ENCODE results near the gene ADAMTSL1. TPM values are rescaled to one million over a fixed set of nuclear protein-coding genes. Genes with fewer than 3 reads are reported as not detected.

The ADAMTSL1 gene
- total and polyA plus RNA-seq, 2 donors (not counting 3 experiments of a cell fraction or from before 2014, with no cell fraction given), result 15.0 to 18.4 TPM

GRCh38 chr9:18896531-18897179 lies 422.7 kb downstream of the ADAMTSL1 start:
- BruUV-seq (replicated peaks), result no TSS peak
- CTCF ChIA-PET, result no interaction called here

GRCh38 chr9:18903450-18903849 lies 429.5 kb downstream of the ADAMTSL1 start:
- dilution Hi-C loops (cut with MboI; ENCODE audit: extremely low pct_ligation_motif_present, low sequenced_read_pairs), result no loop called here
- no peak for FAIRE-seq

More at GRCh38 chr9:18896531-18897179, 422.7 kb downstream of the ADAMTSL1 start:
- TF ChIP-seq JUN (IDR thresholded peaks at IDR 0.05; ENCODE audit: borderline replicate concordance, insufficient read depth, insufficient read length, low read depth) (no peak), MAX (IDR thresholded peaks at IDR 0.05; ENCODE audit: insufficient read depth, insufficient read length) (no peak), GATA2 (IDR thresholded peaks at IDR 0.05; ENCODE audit: insufficient read depth, insufficient read length, low read depth, low read length) (no peak), MYC (IDR thresholded peaks at IDR 0.05; ENCODE audit: low read depth, low read length) (no peak), POLR2AphosphoS5 (IDR thresholded peaks at IDR 0.05; ENCODE audit: insufficient read depth, low read depth, low read length) (no peak)
- no peak for FAIRE-seq
- Histone ChIP-seq H3K27ac (ENCODE audit: insufficient read depth, low read depth, low read length) (no peak overlapping the region), H3K9me1 (replicated peaks; ENCODE audit: control insufficient read depth, extremely low read depth, insufficient read depth, low read length) (no peaks in the 10 kb centered on the region), H3K4me1 (ENCODE audit: control insufficient read depth, extremely low read depth, insufficient read depth, low read length) (no peaks in the 10 kb centered on the region), H3K4me3 (replicated peaks in 1 of 3; ENCODE audit: insufficient read depth in 1 of 3, low read depth in 1 of 3, low read length in 3 of 3) (no peak overlapping the region), H3K4me2 (ENCODE audit: insufficient read depth, low read length) (no peak overlapping the region), H4K20me1 (replicated peaks; ENCODE audit: control insufficient read depth, extremely low read depth, insufficient read depth, low read length) (no peaks in the 10 kb centered on the region), H2AFZ (ENCODE audit: low read depth, low read length) (no peak overlapping the region), H3K27me3 (ENCODE audit: control insufficient read depth in 2 of 2, insufficient read depth in 2 of 2, low read length in 2 of 2) (no peaks in the 10 kb centered on the region), H3K36me3 (ENCODE audit: control insufficient read depth in 2 of 2, extremely low read depth in 1 of 2, insufficient read depth in 2 of 2, low read length in 2 of 2) (no peaks in the 10 kb centered on the region), H3K79me2 (ENCODE audit: control insufficient read depth, insufficient read depth, low read length) (no peaks in the 10 kb centered on the region), H3K9ac (replicated peaks; ENCODE audit: extremely low read depth, insufficient read depth, low read length) (no peak overlapping the region), H3K9me3 (replicated peaks; ENCODE audit: control insufficient read depth, insufficient read depth, low read length) (no peaks in the 10 kb centered on the region)
- dilution Hi-C loops (cut with MboI; ENCODE audit: extremely low pct_ligation_motif_present, low sequenced_read_pairs) (no loop called here), intact Hi-C loops (cut with micrococcal nuclease) (no loop called here)
- POLR2A ChIA-PET, result no interaction called here
- no peak for DNase-seq (ENCODE audit: low read depth, low spot score)

More at GRCh38 chr9:18903450-18903849, 429.5 kb downstream of the ADAMTSL1 start:
- Histone ChIP-seq H3K4me2 (ENCODE audit: insufficient read depth, low read length) (no peak overlapping the region), H3K9me3 (replicated peaks; ENCODE audit: control insufficient read depth, insufficient read depth, low read length) (no peaks in the 10 kb centered on the region), H3K36me3 (ENCODE audit: control insufficient read depth in 2 of 2, extremely low read depth in 1 of 2, insufficient read depth in 2 of 2, low read length in 2 of 2) (no peaks in the 10 kb centered on the region), H3K4me3 (replicated peaks in 1 of 3; ENCODE audit: insufficient read depth in 1 of 3, low read depth in 1 of 3, low read length in 3 of 3) (no peak overlapping the region), H3K27ac (ENCODE audit: insufficient read depth, low read depth, low read length) (no peak overlapping the region), H3K9me1 (replicated peaks; ENCODE audit: control insufficient read depth, extremely low read depth, insufficient read depth, low read length) (no peaks in the 10 kb centered on the region), H3K27me3 (ENCODE audit: control insufficient read depth in 2 of 2, insufficient read depth in 2 of 2, low read length in 2 of 2) (no peaks in the 10 kb centered on the region), H3K79me2 (ENCODE audit: control insufficient read depth, insufficient read depth, low read length) (no peaks in the 10 kb centered on the region), H2AFZ (ENCODE audit: low read depth, low read length) (no peak overlapping the region), H3K9ac (replicated peaks; ENCODE audit: extremely low read depth, insufficient read depth, low read length) (no peak overlapping the region), H4K20me1 (replicated peaks; ENCODE audit: control insufficient read depth, extremely low read depth, insufficient read depth, low read length) (no peaks in the 10 kb centered on the region), H3K4me1 (ENCODE audit: control insufficient read depth, extremely low read depth, insufficient read depth, low read length) (no peaks in the 10 kb centered on the region)
- CTCF ChIA-PET, result no interaction called here
- BruUV-seq (replicated peaks), result no TSS peak
- TF ChIP-seq MAX (IDR thresholded peaks at IDR 0.05; ENCODE audit: insufficient read depth, insufficient read length) (no peak), JUN (IDR thresholded peaks at IDR 0.05; ENCODE audit: borderline replicate concordance, insufficient read depth, insufficient read length, low read depth) (no peak), POLR2A (IDR thresholded peaks at IDR 0.05; ENCODE audit: low read depth, low read length) (no peak), FOS (IDR thresholded peaks at IDR 0.05; ENCODE audit: borderline replicate concordance, insufficient read depth, low read length) (no peak), MYC (IDR thresholded peaks at IDR 0.05; ENCODE audit: low read depth, low read length) (no peak), EZH2 (IDR thresholded peaks at IDR 0.05; ENCODE audit: borderline replicate concordance, low read depth, low read length, severe bottlenecking) (no peak), CTCF (IDR thresholded peaks at IDR 0.05; ENCODE audit: extremely low read depth in 1 of 2, insufficient read depth in 1 of 2, low read depth in 1 of 2, low read length in 2 of 2) (no peak), POLR2AphosphoS5 (IDR thresholded peaks at IDR 0.05; ENCODE audit: insufficient read depth, low read depth, low read length) (no peak), GATA2 (IDR thresholded peaks at IDR 0.05; ENCODE audit: insufficient read depth, insufficient read length, low read depth, low read length) (no peak)
- POLR2A ChIA-PET, result no interaction called here
- DNase-seq (ENCODE audit: low read depth, low spot score), result no peak
- intact Hi-C loops (cut with micrococcal nuclease), result no loop called here
